Esophagus squamous epithelium (tissue), 5 donors: ENCODE results near the gene AIG1. TPM values are rescaled to one million over a fixed set of nuclear protein-coding genes. Genes with fewer than 3 reads are reported as not detected.

ENCODE experiments used
- DNase-seq: peaks from one replicate; lab custom pipeline; 2025; lab: John Stamatoyannopoulos, UW
- H3K27ac ChIP-seq, 4 donors: fragments of 200-600 bp; sonication (generic); one replicate each; pipeline ENCODE4 v1.5.1; 2016 to 2019; ENCODE audit warnings: mild to moderate bottlenecking in 1 of 4
- H3K27me3 ChIP-seq, 4 donors: fragments of 200-600 bp; sonication (generic); 1 replicate in 3 of 4; 2 replicates in 1 of 4; pipeline versions ENCODE4 v1.5.1 to v1.6.0; 2017 to 2021; ENCODE audit warnings: antibody characterized with exemption in 1 of 4
- H3K36me3 ChIP-seq, 3 donors: fragments of 200-600 bp; sonication (generic); one replicate each; pipeline ENCODE4 v1.5.1; 2016 to 2019
- H3K4me1 ChIP-seq, 3 donors: fragments of 200-600 bp; sonication (generic); one replicate each; pipeline ENCODE4 v1.5.1; 2017 to 2019
- H3K4me3 ChIP-seq, 4 donors: fragments of 200-600 bp; sonication (generic); 1 replicate in 3 of 4; 2 replicates in 1 of 4; pipeline ENCODE4 v1.5.1; 2016 to 2019; ENCODE audit warnings: mild to moderate bottlenecking in 2 of 4, moderate library complexity in 1 of 4
- H3K9me3 ChIP-seq, 3 donors: fragments of 200-600 bp; sonication (generic); one replicate each; pipeline ENCODE4 v1.5.1; 2016 to 2019
- POLR2A ChIP-seq, 4 donors: fragments of 450-650 bp; IDR thresholded peaks; one replicate each; pipeline ENCODE4 v1.6.1; 2017; ENCODE audit warnings: antibody characterized with exemption in 4 of 4, mild to moderate bottlenecking in 4 of 4, moderate library complexity in 3 of 4
- WGBS, 2 donors: methylation state at CpG; one replicate each; pipeline ENCODE4 v1.1.5; 2018; 5-methylcytosine and 5-hydroxymethylcytosine counted together
- intact Hi-C: fragments of 100-400 bp; cut with DNase I; formaldehyde crosslinking; loops from one replicate; pipeline ENCODE4 v1.15.0; 2022
- total RNA-seq, 4 donors: library from RNA; depleted of rRNA; stranded (reverse); fragments of >200 nt; gene quantifications; one replicate each; pipeline ENCODE4 v1.1.0, GENCODE V29; 2016
- TF ChIP-seq, protein P1 (sequence below), 6 experiments: fragments of 450-650 bp in 4 of 6; fragments of 200-600 bp in 2 of 6; sonication (generic) in 2 of 6; IDR thresholded peaks; one replicate each; pipeline ENCODE4 v1.5.1; 2016 to 2019; ENCODE audit warnings: antibody characterized with exemption in 6 of 6, mild to moderate bottlenecking in 4 of 6, moderate library complexity in 4 of 6
- donor health status: DM: yes; HTN: yes; CAD: no.

The AIG1 gene
- total RNA-seq, 4 donors from 2014 or later = 29.1 to 30.5 (median 29.9) TPM

DNA sequence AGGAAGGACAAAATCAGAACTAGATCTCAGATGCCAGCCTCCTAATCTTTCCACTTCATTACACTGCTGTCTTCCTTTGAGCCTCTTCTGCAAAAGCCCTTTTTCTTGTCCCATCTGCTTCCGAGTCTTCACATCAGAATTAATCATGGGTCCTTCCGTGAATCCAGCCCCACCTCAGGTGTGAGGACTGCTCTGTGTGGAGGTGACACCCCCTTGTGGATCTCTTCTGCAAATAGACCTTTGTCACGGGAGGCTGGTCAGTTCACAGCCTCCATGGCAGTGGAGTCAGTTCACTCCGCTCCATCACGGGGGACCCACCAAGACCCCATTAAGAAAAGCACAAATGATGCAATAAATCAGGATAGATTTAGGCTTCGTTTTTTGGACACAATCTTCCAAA lies 218.7 kb downstream of the AIG1 start:
- WGBS, 2 donors = 81 to 82% methylated on average over 6 of the region's 6 CpGs
- intact Hi-C loops = no loop called here
- Histone ChIP-seq H3K27me3 (no peaks in the 10 kb centered on the region), H3K4me3 (no peak overlapping the region), H3K4me1 (no peaks in the 10 kb centered on the region), H3K36me3 (no peaks in the 10 kb centered on the region), H3K9me3 (no peaks in the 10 kb centered on the region), H3K27ac (no peak overlapping the region)
- DNase-seq = no peak
- TF ChIP-seq, protein P1, sequence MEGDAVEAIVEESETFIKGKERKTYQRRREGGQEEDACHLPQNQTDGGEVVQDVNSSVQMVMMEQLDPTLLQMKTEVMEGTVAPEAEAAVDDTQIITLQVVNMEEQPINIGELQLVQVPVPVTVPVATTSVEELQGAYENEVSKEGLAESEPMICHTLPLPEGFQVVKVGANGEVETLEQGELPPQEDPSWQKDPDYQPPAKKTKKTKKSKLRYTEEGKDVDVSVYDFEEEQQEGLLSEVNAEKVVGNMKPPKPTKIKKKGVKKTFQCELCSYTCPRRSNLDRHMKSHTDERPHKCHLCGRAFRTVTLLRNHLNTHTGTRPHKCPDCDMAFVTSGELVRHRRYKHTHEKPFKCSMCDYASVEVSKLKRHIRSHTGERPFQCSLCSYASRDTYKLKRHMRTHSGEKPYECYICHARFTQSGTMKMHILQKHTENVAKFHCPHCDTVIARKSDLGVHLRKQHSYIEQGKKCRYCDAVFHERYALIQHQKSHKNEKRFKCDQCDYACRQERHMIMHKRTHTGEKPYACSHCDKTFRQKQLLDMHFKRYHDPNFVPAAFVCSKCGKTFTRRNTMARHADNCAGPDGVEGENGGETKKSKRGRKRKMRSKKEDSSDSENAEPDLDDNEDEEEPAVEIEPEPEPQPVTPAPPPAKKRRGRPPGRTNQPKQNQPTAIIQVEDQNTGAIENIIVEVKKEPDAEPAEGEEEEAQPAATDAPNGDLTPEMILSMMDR (IDR thresholded peaks at IDR 0.05) = peak in 2 of 6 experiments; percentile 6 to 29
- no peak for TF ChIP-seq POLR2A (IDR thresholded peaks at IDR 0.05)

DNA sequence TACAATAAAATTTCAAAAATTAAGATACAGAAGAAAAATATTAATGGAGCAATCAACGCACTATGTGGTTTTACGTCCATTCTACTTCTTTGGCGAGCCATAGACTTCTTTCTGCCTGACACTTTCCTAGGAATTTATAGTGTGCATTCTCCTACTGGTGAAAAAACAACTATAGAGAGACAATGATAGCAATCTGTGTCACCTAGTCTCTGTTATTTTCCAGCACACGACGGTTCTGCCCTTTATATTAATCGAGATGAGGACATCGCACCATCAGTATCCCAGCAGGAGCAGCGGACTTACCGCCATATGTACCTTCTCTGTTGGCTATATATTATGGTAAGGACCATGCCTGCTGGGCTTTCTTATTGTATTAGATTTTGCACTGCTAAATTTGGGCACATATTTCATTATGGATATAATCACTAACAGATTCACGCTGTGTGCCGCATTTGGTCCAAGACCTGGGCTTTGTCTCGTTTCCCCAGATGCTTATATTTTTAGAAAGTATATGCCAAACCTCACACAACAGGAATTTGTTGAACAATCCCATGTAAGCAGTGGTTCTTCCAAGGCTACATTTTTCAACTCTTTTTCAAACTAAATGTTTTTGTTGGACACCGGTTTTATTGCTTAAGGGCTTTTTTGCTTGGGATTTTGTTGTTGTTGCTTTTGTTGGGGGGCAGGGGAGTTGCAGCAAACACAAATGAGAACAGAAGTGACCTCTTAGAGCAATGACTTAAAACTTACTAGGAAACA lies 223.4 kb downstream of the AIG1 start:
- Histone ChIP-seq H3K4me3 (no peak overlapping the region), H3K27ac (no peak overlapping the region), H3K4me1 (peaks cover 0 to 27% (median 14%) of the 10 kb centered on the region in 3 donors), H3K9me3 (no peaks in the 10 kb centered on the region), H3K36me3 (no peaks in the 10 kb centered on the region), H3K27me3 (no peaks in the 10 kb centered on the region)
- intact Hi-C loops = no loop called here
- no peak for TF ChIP-seq POLR2A (IDR thresholded peaks at IDR 0.05)
- TF ChIP-seq, protein P1 (IDR thresholded peaks at IDR 0.05) = no peak
- DNase-seq = no peak
- WGBS, 2 donors = 86% methylated on average over 12 of the region's 13 CpGs

DNA sequence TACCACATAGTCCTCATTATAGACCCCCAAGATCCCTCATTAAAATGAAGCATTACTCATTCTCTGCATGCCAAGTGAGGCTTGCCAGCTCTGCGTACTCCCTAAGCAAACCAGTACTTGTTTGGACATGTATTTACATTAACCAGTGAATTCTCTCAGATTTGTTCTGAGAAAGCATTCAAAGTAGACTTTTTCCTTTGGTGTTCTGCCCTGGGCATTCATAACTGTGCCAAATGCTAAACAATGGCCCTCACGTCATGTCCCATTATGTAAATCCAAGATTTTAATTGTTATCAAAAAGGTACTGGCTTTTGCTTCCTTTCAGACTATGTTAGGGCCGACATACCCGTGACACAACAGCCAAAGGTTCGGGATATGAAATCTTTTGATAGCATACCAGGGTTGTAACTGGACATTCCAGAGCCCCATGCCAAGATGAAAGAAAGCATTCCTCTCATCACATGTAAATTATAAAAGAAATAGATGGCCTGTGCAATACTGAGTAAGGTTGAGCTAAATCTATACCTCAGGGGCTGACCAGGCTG lies 225.6 kb downstream of the AIG1 start:
- no peak for TF ChIP-seq POLR2A (IDR thresholded peaks at IDR 0.05)
- TF ChIP-seq, protein P1 (IDR thresholded peaks at IDR 0.05) = no peak
- Histone ChIP-seq H3K9me3 (no peaks in the 10 kb centered on the region), H3K4me3 (no peak overlapping the region), H3K27ac (peak overlapping the region in 2 of 4 donors; percentile 4 to 29), H3K36me3 (no peaks in the 10 kb centered on the region), H3K27me3 (no peaks in the 10 kb centered on the region), H3K4me1 (peaks cover 0 to 27% (median 14%) of the 10 kb centered on the region in 3 donors)
- intact Hi-C loops = no loop called here
- WGBS, 2 donors = 20 to 29% methylated on average over 5 of the region's 5 CpGs
- no peak for DNase-seq

DNA sequence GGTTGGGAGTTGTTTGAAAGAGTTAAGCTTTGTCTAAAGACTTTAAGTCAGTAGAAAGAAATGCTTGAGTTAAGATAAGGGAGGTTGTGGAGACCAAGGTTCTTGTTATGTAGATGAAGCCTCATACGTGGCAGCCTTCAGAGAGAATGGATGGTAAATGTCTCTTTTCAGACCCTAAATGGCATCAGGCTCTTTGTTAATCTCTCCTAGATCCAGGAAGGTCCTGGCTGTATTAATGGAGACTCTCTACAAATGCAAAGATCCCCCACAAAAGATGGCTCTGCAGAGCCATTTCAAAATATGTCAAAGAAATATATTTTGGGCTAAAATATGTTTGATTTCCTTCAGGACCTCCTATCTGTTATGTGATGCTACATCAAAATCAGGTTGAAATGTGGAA lies 228.2 kb downstream of the AIG1 start:
- Histone ChIP-seq H3K27me3 (no peaks in the 10 kb centered on the region), H3K27ac (no peak overlapping the region), H3K4me1 (peaks cover 0 to 27% (median 14%) of the 10 kb centered on the region in 3 donors), H3K36me3 (no peaks in the 10 kb centered on the region), H3K4me3 (no peak overlapping the region), H3K9me3 (no peaks in the 10 kb centered on the region)
- no peak for TF ChIP-seq POLR2A (IDR thresholded peaks at IDR 0.05)
- TF ChIP-seq, protein P1 (IDR thresholded peaks at IDR 0.05) = no peak
- WGBS, 2 donors = 80 to 86% methylated on average over 1 of the region's 1 CpG
- no peak for DNase-seq
- intact Hi-C loops = no loop called here

DNA sequence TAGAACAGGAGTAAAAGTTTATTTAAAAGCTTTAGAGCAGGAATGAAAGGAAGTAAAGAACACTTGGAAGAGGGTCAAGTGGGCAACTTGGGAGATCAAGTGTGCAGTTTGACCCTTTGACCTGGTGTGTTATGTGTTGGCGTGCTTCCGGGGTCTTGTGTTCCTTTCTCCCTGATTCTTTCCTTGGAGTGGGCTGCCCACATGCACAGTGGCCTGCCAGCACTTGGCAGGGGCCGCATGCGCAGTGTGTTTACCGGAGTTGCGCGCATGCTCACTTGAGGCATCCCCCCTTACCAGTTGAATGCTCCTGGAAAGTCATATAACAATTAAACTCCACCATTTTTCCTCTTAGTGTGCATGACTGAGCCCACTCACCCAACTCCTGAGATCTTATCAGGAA lies 229.5 kb downstream of the AIG1 start:
- peaks cover 0 to 22% (median 14%) of the 10 kb centered on the region in 3 donors for H3K4me1 ChIP-seq
- 83 to 85% methylated on average over 7 of the region's 7 CpGs for WGBS, 2 donors
- no peak for DNase-seq
- H3K36me3 ChIP-seq = no peaks in the 10 kb centered on the region
- no peak overlapping the region for H3K27ac ChIP-seq
- intact Hi-C loops = no loop called here
- H3K9me3 ChIP-seq = no peaks in the 10 kb centered on the region
- no peaks in the 10 kb centered on the region for H3K27me3 ChIP-seq
- H3K4me3 ChIP-seq = no peak overlapping the region
- TF ChIP-seq, protein P1 (IDR thresholded peaks at IDR 0.05) = no peak
- no peak for TF ChIP-seq POLR2A (IDR thresholded peaks at IDR 0.05)
